Mucosa of descending colon (tissue), 3 donors: ENCODE results near the gene FAM171A1. TPM values are rescaled to one million over a fixed set of nuclear protein-coding genes. Genes with fewer than 3 reads are reported as not detected.

Source experiments
- ATAC-seq: fragments of 200-7000 bp; cut with Tn5 transposase; one replicate; pipeline ENCODE4 v1.9.1; 2020; ENCODE audit warnings: mild to moderate bottlenecking, moderate library complexity
- DNase-seq, 3 donors: peaks; one replicate each; pipeline ENCODE4 v3.0.0-alpha.2; 2020
- H3K36me3 ChIP-seq: fragments of 200-600 bp; one replicate; pipeline ENCODE4 v1.8.0; 2021; ENCODE audit warnings: low read depth, mild to moderate bottlenecking
- H3K4me1 ChIP-seq: fragments of 200-600 bp; one replicate; pipeline ENCODE4 v1.8.0; 2021; ENCODE audit warnings: low read depth, mild to moderate bottlenecking
- H3K4me3 ChIP-seq: fragments of 200-600 bp; one replicate; pipeline ENCODE4 v1.8.0; 2021; ENCODE audit warnings: mild to moderate bottlenecking
- H3K9me3 ChIP-seq: fragments of 200-600 bp; one replicate; pipeline ENCODE4 v1.8.0; 2021; ENCODE audit warnings: mild to moderate bottlenecking
- CTCF ChIP-seq: fragments of 200-600 bp; IDR thresholded peaks from one replicate; pipeline ENCODE4 v1.8.0; 2022; ENCODE audit warnings: antibody characterized with exemption, mild to moderate bottlenecking
- intact Hi-C, 2 donors: fragments of 100-400 bp; cut with DNase I in 1 of 2; cut with micrococcal nuclease in 1 of 2; formaldehyde crosslinking; loops; one replicate each; pipeline versions ENCODE4 v1.11.0 to v1.11.1; 2022; cut with DNase I, micrococcal nuclease
- total RNA-seq, 3 donors: library from RNA; stranded (reverse); fragmentation: NEBNext Ultra II Directional in 2 of 3; extraction: Animal tissue kit (Norgen Biotek cat#: 25700) in 2 of 3; gene quantifications; one replicate each; pipeline versions ENCODE4 v1.2.1 to v1.2.4, GENCODE V29; 2021 to 2023
- donor health status: DM: no; HTN: no; CAD: no; lungs with moderate emphysema.
- donor health status: DM: no; HTN: no; CAD: no.
- donor health status: DM: no; HTN: yes; CAD: no.

FAM171A1 gene
- total RNA-seq, 3 donors from 2014 or later = 33.7 to 60.7 (median 50.4) TPM

- TF ChIP-seq CTCF = no peak
- no peaks in the 10 kb centered on the region for H3K9me3 ChIP-seq
- H3K36me3 ChIP-seq = no peaks in the 10 kb centered on the region
- intact Hi-C loops = no loop called here
- H3K4me1 ChIP-seq = no peaks in the 10 kb centered on the region
- ATAC-seq = no peak
- DNase-seq = no peak
- H3K4me3 ChIP-seq = no peak overlapping the region
These were observed 181.8 kb downstream of the FAM171A1 start for GRCh38 chr10:15189133-15189885.

DNA sequence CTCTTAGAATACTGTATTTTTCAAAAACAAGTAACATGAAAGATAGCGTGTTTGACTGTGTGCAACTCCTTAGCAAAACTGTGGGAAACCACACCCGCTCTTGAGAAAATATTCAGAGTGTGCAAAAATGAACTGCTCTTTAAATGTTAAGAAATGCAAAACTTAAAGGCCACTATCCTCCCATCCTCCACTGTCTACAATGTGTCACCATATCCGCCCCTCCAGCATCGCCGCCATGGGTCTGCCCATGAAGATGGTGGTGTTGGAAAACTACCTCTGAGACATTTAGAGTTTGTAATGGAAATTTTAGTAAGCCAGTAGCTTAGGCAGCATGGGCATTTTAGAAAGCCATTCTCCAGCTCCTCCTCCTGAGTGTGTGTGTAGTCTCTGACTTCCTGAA lies 182.5 kb downstream of the FAM171A1 start:
- DNase-seq (no peak), ATAC-seq (no peak)
- H3K4me1 ChIP-seq = no peaks in the 10 kb centered on the region
- TF ChIP-seq CTCF = no peak
- no peaks in the 10 kb centered on the region for H3K36me3 ChIP-seq
- intact Hi-C loops = no loop called here
- no peak overlapping the region for H3K4me3 ChIP-seq
- H3K9me3 ChIP-seq = no peaks in the 10 kb centered on the region

GRCh38 chr10:15183689-15184481 lies 187.2 kb downstream of the FAM171A1 start:
- H3K9me3 ChIP-seq = no peaks in the 10 kb centered on the region
- H3K4me1 ChIP-seq = no peaks in the 10 kb centered on the region
- H3K4me3 ChIP-seq = no peak overlapping the region
- no peak for ATAC-seq
- no peak for TF ChIP-seq CTCF
- intact Hi-C loops = no loop called here
- no peak for DNase-seq
- no peaks in the 10 kb centered on the region for H3K36me3 ChIP-seq

DNA sequence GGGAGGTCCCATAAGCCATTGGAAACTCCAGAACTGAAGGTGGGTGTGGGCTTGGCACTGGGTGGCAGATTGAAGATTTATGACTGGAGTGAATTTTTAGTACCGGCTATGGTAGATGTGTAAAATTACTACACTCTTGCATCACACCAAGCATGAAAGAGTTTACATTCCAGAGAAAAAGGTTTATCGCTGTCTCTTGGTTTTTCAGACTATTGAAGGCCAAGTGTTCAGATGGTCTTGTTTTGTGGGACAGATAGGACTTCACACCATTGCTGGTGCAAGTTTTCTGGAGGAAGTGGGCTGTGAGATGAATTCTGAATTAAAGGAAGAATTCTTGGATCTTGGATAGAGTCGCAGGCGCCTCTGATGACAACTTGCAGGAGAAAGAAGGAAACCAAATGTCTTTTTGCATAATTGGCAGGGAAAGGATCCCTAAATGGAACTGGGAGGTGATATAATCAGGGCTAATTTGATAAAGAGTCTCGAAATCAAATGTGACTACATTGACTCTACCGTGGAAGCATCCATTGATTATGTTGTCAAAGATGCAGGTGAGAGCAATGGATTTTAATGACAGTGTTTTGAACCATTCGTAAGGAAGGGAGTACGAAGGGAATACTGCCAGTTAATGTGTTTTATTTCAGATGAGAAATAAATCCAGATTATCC lies 188.4 kb downstream of the FAM171A1 start:
- Histone ChIP-seq H3K9me3 (no peaks in the 10 kb centered on the region), H3K36me3 (no peaks in the 10 kb centered on the region), H3K4me3 (no peak overlapping the region), H3K4me1 (no peaks in the 10 kb centered on the region)
- intact Hi-C loops = no loop called here
- DNase-seq (no peak), ATAC-seq (no peak)
- no peak for TF ChIP-seq CTCF

GRCh38 chr10:15181576-15182156 lies 189.4 kb downstream of the FAM171A1 start:
- H3K36me3 ChIP-seq = no peaks in the 10 kb centered on the region
- no peaks in the 10 kb centered on the region for H3K9me3 ChIP-seq
- no peak for DNase-seq
- no peak for TF ChIP-seq CTCF
- intact Hi-C loops = no loop called here
- no peak for ATAC-seq
- H3K4me1 ChIP-seq = no peaks in the 10 kb centered on the region
- no peak overlapping the region for H3K4me3 ChIP-seq
